OCI-LY1 (cell line): Measurements from ENCODE around the gene SIRPB2.

Experiments used
- H2AFZ ChIP-seq: fragments of 200-600 bp; sonication (generic), shearing (Covaris generic); 2 replicates; pipeline ENCODE4 v1.6.0; 2014; ENCODE audit warnings: antibody characterized with exemption, mild to moderate bottlenecking, low read length
- H3F3A ChIP-seq: fragments of 200-600 bp; sonication (generic), shearing (Covaris generic); 2 replicates; pipeline ENCODE4 v1.6.0; 2014; ENCODE audit warnings: mild to moderate bottlenecking, antibody characterized with exemption, low read length, moderate library complexity; ENCODE audit not compliant: insufficient read depth
- H3K27ac ChIP-seq: fragments of 200-600 bp; sonication (generic); 2 replicates; pipeline ENCODE4 v1.5.1; 2014; ENCODE audit warnings: low read length, mixed run types, mild to moderate bottlenecking, low read depth; ENCODE audit not compliant: poor library complexity, severe bottlenecking
- H3K27me3 ChIP-seq: fragments of 200-600 bp; sonication (generic); 2 replicates; pipeline ENCODE4 v1.6.0; 2014; ENCODE audit warnings: antibody characterized with exemption, mild to moderate bottlenecking, low read length, moderate library complexity; ENCODE audit not compliant: insufficient read depth
- H3K36me3 ChIP-seq: fragments of 200-600 bp; sonication (generic); 2 replicates; pipeline ENCODE4 v1.6.1; 2014; ENCODE audit warnings: mild to moderate bottlenecking, antibody characterized with exemption, low read length, moderate library complexity, mixed read lengths; ENCODE audit not compliant: insufficient read depth
- H3K4me1 ChIP-seq: fragments of 200-600 bp; sonication (generic); 2 replicates; pipeline ENCODE4 v1.5.1; 2014; ENCODE audit warnings: mild to moderate bottlenecking, low read length, moderate library complexity; ENCODE audit not compliant: insufficient read depth, severe bottlenecking
- H3K4me2 ChIP-seq: fragments of 200-600 bp; sonication (generic), shearing (Covaris generic); 2 replicates; pipeline ENCODE4 v1.6.1; 2014; ENCODE audit warnings: low read length
- H3K4me3 ChIP-seq: fragments of 200-600 bp; sonication (generic); 2 replicates; pipeline ENCODE4 v1.5.1; 2014; ENCODE audit warnings: low read length, low read depth, mild to moderate bottlenecking, mixed read lengths; ENCODE audit not compliant: poor library complexity, severe bottlenecking
- H3K79me2 ChIP-seq: fragments of 200-600 bp; shearing (Covaris generic); 2 replicates; pipeline ENCODE4 v1.6.1; 2016; ENCODE audit warnings: mixed run types, low read length, mixed read lengths; ENCODE audit not compliant: insufficient read depth
- H3K9ac ChIP-seq: fragments of 200-600 bp; sonication (generic), shearing (Covaris generic); 2 replicates; pipeline ENCODE4 v1.6.1; 2014; ENCODE audit warnings: mild to moderate bottlenecking, low read length, mixed read lengths
- H3K9me2 ChIP-seq: fragments of 200-600 bp; sonication (generic), shearing (Covaris generic); 2 replicates; pipeline ENCODE4 v1.6.1; 2014; ENCODE audit warnings: low read depth, mild to moderate bottlenecking, low read length, mixed read lengths
- H3K9me3 ChIP-seq: fragments of 200-600 bp; shearing (Covaris generic); 2 replicates; pipeline ENCODE4 v1.6.1; 2014; ENCODE audit warnings: low read length, mixed read lengths
- H4K20me1 ChIP-seq: fragments of 200-600 bp; sonication (generic), shearing (Covaris generic); 2 replicates; pipeline ENCODE4 v1.6.0; 2016; ENCODE audit warnings: mild to moderate bottlenecking, low read length; ENCODE audit not compliant: insufficient read depth
- CTCF ChIP-seq: fragments of 200-600 bp; sonication (generic), shearing (Covaris generic); IDR thresholded peaks from 2 replicates; pipeline ENCODE4 v1.5.1; 2017; ENCODE audit warnings: mild to moderate bottlenecking, antibody characterized with exemption, low read length, moderate library complexity, mixed read lengths
- EZH2 ChIP-seq: fragments of 200-600 bp; sonication (generic), shearing (Covaris generic); IDR thresholded peaks from 2 replicates; pipeline ENCODE4 v1.8.0; 2017; ENCODE audit warnings: borderline replicate concordance, mixed run types, mild to moderate bottlenecking, antibody characterized with exemption, low read length, moderate library complexity, mixed read lengths

Gene SIRPB2

DNA sequence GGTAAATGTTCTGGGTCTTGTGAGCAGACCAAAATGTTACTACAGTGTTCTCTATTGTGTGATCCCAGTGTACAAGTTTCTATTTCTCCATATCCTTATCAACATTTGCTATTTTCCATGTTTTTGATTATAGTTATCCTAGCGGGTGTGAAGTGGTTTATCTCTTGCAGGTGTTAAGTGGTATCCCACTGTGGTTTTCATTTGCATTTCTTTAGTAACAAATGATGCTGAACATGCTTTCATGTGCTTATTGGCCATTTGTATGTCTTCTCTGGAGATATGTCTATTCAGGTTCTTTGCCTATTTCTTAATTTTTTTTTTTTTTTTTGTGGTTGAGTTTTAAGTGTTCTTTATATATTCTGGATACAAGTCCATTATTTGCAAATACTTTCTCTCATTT lies 60.1 kb downstream of the SIRPB2 start:
- peaks cover 3% of the 10 kb centered on the region; the same call in 1 of the 2 replicates for H3K9me3 ChIP-seq
- H3K4me1 ChIP-seq, result peaks cover 16% of the 10 kb centered on the region
- no peak overlapping the region for H2AFZ ChIP-seq
- no peaks in the 10 kb centered on the region for H3K79me2 ChIP-seq
- no peaks in the 10 kb centered on the region for H3K27me3 ChIP-seq
- H3K9me2 ChIP-seq, result no peaks in the 10 kb centered on the region
- no peak for TF ChIP-seq EZH2
- TF ChIP-seq CTCF, result no peak
- H3K36me3 ChIP-seq, result peaks cover 4% of the 10 kb centered on the region
- no peak overlapping the region for H3K27ac ChIP-seq
- no peak overlapping the region for H3K4me2 ChIP-seq
- no peaks in the 10 kb centered on the region for H3F3A ChIP-seq
- H4K20me1 ChIP-seq, result no peaks in the 10 kb centered on the region
- H3K4me3 ChIP-seq, result no peak overlapping the region
- no peak overlapping the region for H3K9ac ChIP-seq

DNA sequence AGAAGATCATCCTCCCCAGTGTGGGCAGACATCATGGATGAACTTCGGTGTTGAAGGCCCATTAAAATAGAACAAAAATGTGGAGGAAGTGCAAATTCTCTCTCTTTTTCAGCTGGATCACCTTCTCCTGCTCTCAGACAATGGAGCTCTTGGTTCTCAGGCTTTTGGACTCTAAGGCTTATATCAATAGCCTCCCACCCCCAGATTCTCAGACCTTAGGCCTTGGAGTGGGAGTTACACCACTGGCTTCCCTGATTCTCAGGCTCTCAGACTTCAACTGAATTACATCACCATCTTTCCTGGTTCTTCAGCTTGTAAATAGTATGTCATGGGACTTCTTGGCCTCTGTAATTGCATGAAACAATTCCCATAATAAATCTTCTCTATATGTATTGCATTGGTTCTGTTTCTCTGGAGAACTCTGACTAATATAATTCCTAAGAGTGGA lies 61.2 kb downstream of the SIRPB2 start:
- H2AFZ ChIP-seq, result no peak overlapping the region
- H3K27ac ChIP-seq, result no peak overlapping the region
- H3K4me2 ChIP-seq, result no peak overlapping the region
- H3K4me3 ChIP-seq, result no peak overlapping the region
- H3K4me1 ChIP-seq, result peaks cover 8% of the 10 kb centered on the region
- H3K9me2 ChIP-seq, result no peaks in the 10 kb centered on the region
- H3K9me3 ChIP-seq, result peaks cover 3% of the 10 kb centered on the region; the same call in 1 of the 2 replicates
- no peaks in the 10 kb centered on the region for H3F3A ChIP-seq
- H3K27me3 ChIP-seq, result no peaks in the 10 kb centered on the region
- TF ChIP-seq CTCF, result no peak
- no peak for TF ChIP-seq EZH2
- H3K79me2 ChIP-seq, result no peaks in the 10 kb centered on the region
- H4K20me1 ChIP-seq, result no peaks in the 10 kb centered on the region
- no peak overlapping the region for H3K9ac ChIP-seq
- H3K36me3 ChIP-seq, result peaks cover 4% of the 10 kb centered on the region

- no peaks in the 10 kb centered on the region for H3K27me3 ChIP-seq
- no peak overlapping the region for H3K4me2 ChIP-seq
- no peak overlapping the region for H3K27ac ChIP-seq
These were observed 62.0 kb downstream of the SIRPB2 start for GRCh38 chr20:1429143-1429728.

More at GRCh38 chr20:1429143-1429728, 62.0 kb downstream of the SIRPB2 start:
- H3K9me3 ChIP-seq, result no peaks in the 10 kb centered on the region
- TF ChIP-seq EZH2, result no peak
- no peak for TF ChIP-seq CTCF
- H3F3A ChIP-seq, result no peaks in the 10 kb centered on the region
- no peaks in the 10 kb centered on the region for H3K79me2 ChIP-seq
- no peak overlapping the region for H2AFZ ChIP-seq
- no peak overlapping the region for H3K9ac ChIP-seq
- peaks cover under 1% of the 10 kb centered on the region for H3K4me1 ChIP-seq
- no peaks in the 10 kb centered on the region for H4K20me1 ChIP-seq
- no peak overlapping the region for H3K4me3 ChIP-seq
- no peaks in the 10 kb centered on the region for H3K9me2 ChIP-seq
- H3K36me3 ChIP-seq, result no peaks in the 10 kb centered on the region; the same call in 1 of the 2 replicates
